T-helper 1 cell treated with Interleukin-12 subunit alpha and Interleukin-12 subunit beta and Interleukin-4 antibody, amounts not matched to agents 30 μg/mL and 1 μg/mL, for 36 hours (primary cell): ENCODE data around the gene PARD3.

Experiments
- H3K27ac Mint-ChIP-seq: one replicate; pipeline ENCODE4 v1.8.0; 2021; ENCODE audit warnings: mild to moderate bottlenecking, mixed read lengths
- H3K27me3 Mint-ChIP-seq: one replicate; pipeline ENCODE4 v1.8.0; 2021; ENCODE audit warnings: low read depth, mixed read lengths
- H3K36me3 Mint-ChIP-seq: one replicate; pipeline ENCODE4 v1.8.0; 2021; ENCODE audit warnings: low read depth, mixed read lengths
- H3K4me1 Mint-ChIP-seq: one replicate; pipeline ENCODE4 v1.8.0; 2021; ENCODE audit warnings: low read depth, mixed read lengths
- H3K4me3 Mint-ChIP-seq: one replicate; pipeline ENCODE4 v1.8.0; 2021; ENCODE audit warnings: mild to moderate bottlenecking, moderate library complexity, mixed read lengths
- H3K9me3 Mint-ChIP-seq: one replicate; pipeline ENCODE4 v1.8.0; 2021; ENCODE audit warnings: mixed read lengths

PARD3 gene

GRCh38 chr10:34479520-34480179, 335.4 kb downstream of the PARD3 start:
- H3K4me3 Mint-ChIP-seq: no peak overlapping the region
- H3K9me3 Mint-ChIP-seq: no peaks in the 10 kb centered on the region
- H3K36me3 Mint-ChIP-seq: no peaks in the 10 kb centered on the region
- no peaks in the 10 kb centered on the region for H3K27me3 Mint-ChIP-seq
- no peaks in the 10 kb centered on the region for H3K4me1 Mint-ChIP-seq
- no peak overlapping the region for H3K27ac Mint-ChIP-seq

- H3K4me3 Mint-ChIP-seq: no peak overlapping the region
- no peaks in the 10 kb centered on the region for H3K4me1 Mint-ChIP-seq
- no peaks in the 10 kb centered on the region for H3K27me3 Mint-ChIP-seq
- no peak overlapping the region for H3K27ac Mint-ChIP-seq
- H3K9me3 Mint-ChIP-seq: no peaks in the 10 kb centered on the region
- H3K36me3 Mint-ChIP-seq: no peaks in the 10 kb centered on the region
These were observed 337.8 kb downstream of the PARD3 start for GRCh38 chr10:34477249-34477648.

- Mint-ChIP-seq H3K27me3 (no peaks in the 10 kb centered on the region), H3K4me3 (no peak overlapping the region), H3K4me1 (no peaks in the 10 kb centered on the region), H3K36me3 (no peaks in the 10 kb centered on the region), H3K9me3 (no peaks in the 10 kb centered on the region), H3K27ac (no peak overlapping the region)
These were observed 338.5 kb downstream of the PARD3 start for GRCh38 chr10:34476608-34477007.

GRCh38 chr10:34475786-34476185, 339.3 kb downstream of the PARD3 start:
- no peak overlapping the region for H3K27ac Mint-ChIP-seq
- H3K4me1 Mint-ChIP-seq: no peaks in the 10 kb centered on the region
- H3K36me3 Mint-ChIP-seq: no peaks in the 10 kb centered on the region
- no peaks in the 10 kb centered on the region for H3K9me3 Mint-ChIP-seq
- H3K27me3 Mint-ChIP-seq: no peaks in the 10 kb centered on the region
- no peak overlapping the region for H3K4me3 Mint-ChIP-seq

GRCh38 chr10:34475274-34475646, 339.8 kb downstream of the PARD3 start:
- no peaks in the 10 kb centered on the region for H3K9me3 Mint-ChIP-seq
- H3K27me3 Mint-ChIP-seq: no peaks in the 10 kb centered on the region
- H3K36me3 Mint-ChIP-seq: no peaks in the 10 kb centered on the region
- H3K4me1 Mint-ChIP-seq: no peaks in the 10 kb centered on the region
- H3K4me3 Mint-ChIP-seq: no peak overlapping the region
- H3K27ac Mint-ChIP-seq: no peak overlapping the region

- Mint-ChIP-seq H3K27me3 (no peaks in the 10 kb centered on the region), H3K4me1 (no peaks in the 10 kb centered on the region), H3K9me3 (no peaks in the 10 kb centered on the region)
These were observed 340.4 kb downstream of the PARD3 start for GRCh38 chr10:34474555-34475273.

GRCh38 chr10:34474009-34474376, 341.1 kb downstream of the PARD3 start:
- Mint-ChIP-seq H3K27me3 (no peaks in the 10 kb centered on the region), H3K4me1 (no peaks in the 10 kb centered on the region), H3K4me3 (no peak overlapping the region), H3K9me3 (no peaks in the 10 kb centered on the region), H3K36me3 (no peaks in the 10 kb centered on the region), H3K27ac (no peak overlapping the region)

More at GRCh38 chr10:34474555-34475273, 340.4 kb downstream of the PARD3 start:
- Mint-ChIP-seq H3K36me3 (no peaks in the 10 kb centered on the region), H3K4me3 (no peak overlapping the region), H3K27ac (no peak overlapping the region)

GRCh38 chr10:34473174-34474008, 341.7 kb downstream of the PARD3 start:
- H3K27me3 Mint-ChIP-seq: no peaks in the 10 kb centered on the region
- no peak overlapping the region for H3K27ac Mint-ChIP-seq
- H3K9me3 Mint-ChIP-seq: no peaks in the 10 kb centered on the region
- H3K4me3 Mint-ChIP-seq: no peak overlapping the region
- H3K36me3 Mint-ChIP-seq: no peaks in the 10 kb centered on the region
- H3K4me1 Mint-ChIP-seq: no peaks in the 10 kb centered on the region

- H3K27ac Mint-ChIP-seq: no peak overlapping the region
- no peaks in the 10 kb centered on the region for H3K9me3 Mint-ChIP-seq
- H3K4me3 Mint-ChIP-seq: no peak overlapping the region
- H3K36me3 Mint-ChIP-seq: no peaks in the 10 kb centered on the region
- no peaks in the 10 kb centered on the region for H3K4me1 Mint-ChIP-seq
- no peaks in the 10 kb centered on the region for H3K27me3 Mint-ChIP-seq
These were observed 344.8 kb downstream of the PARD3 start for GRCh38 chr10:34470307-34470706.

GRCh38 chr10:34469446-34469845, 345.6 kb downstream of the PARD3 start:
- H3K9me3 Mint-ChIP-seq: no peaks in the 10 kb centered on the region
- H3K4me3 Mint-ChIP-seq: no peak overlapping the region
- no peaks in the 10 kb centered on the region for H3K36me3 Mint-ChIP-seq
- no peaks in the 10 kb centered on the region for H3K27me3 Mint-ChIP-seq
- no peaks in the 10 kb centered on the region for H3K4me1 Mint-ChIP-seq
- no peak overlapping the region for H3K27ac Mint-ChIP-seq

GRCh38 chr10:34467902-34468301, 347.2 kb downstream of the PARD3 start:
- H3K4me1 Mint-ChIP-seq: no peaks in the 10 kb centered on the region
- no peak overlapping the region for H3K27ac Mint-ChIP-seq
- no peaks in the 10 kb centered on the region for H3K9me3 Mint-ChIP-seq
- no peaks in the 10 kb centered on the region for H3K27me3 Mint-ChIP-seq
- no peaks in the 10 kb centered on the region for H3K36me3 Mint-ChIP-seq
- no peak overlapping the region for H3K4me3 Mint-ChIP-seq

- Mint-ChIP-seq H3K27ac (no peak overlapping the region), H3K9me3 (no peaks in the 10 kb centered on the region), H3K27me3 (no peaks in the 10 kb centered on the region), H3K36me3 (no peaks in the 10 kb centered on the region), H3K4me3 (no peak overlapping the region), H3K4me1 (no peaks in the 10 kb centered on the region)
These were observed 347.7 kb downstream of the PARD3 start for GRCh38 chr10:34467364-34467763.

GRCh38 chr10:34465678-34466077, 349.4 kb downstream of the PARD3 start:
- no peaks in the 10 kb centered on the region for H3K4me1 Mint-ChIP-seq
- no peaks in the 10 kb centered on the region for H3K27me3 Mint-ChIP-seq
- no peaks in the 10 kb centered on the region for H3K36me3 Mint-ChIP-seq
- no peaks in the 10 kb centered on the region for H3K9me3 Mint-ChIP-seq
- no peak overlapping the region for H3K27ac Mint-ChIP-seq
- H3K4me3 Mint-ChIP-seq: no peak overlapping the region

- Mint-ChIP-seq H3K27me3 (no peaks in the 10 kb centered on the region), H3K4me3 (no peak overlapping the region), H3K36me3 (no peaks in the 10 kb centered on the region), H3K9me3 (no peaks in the 10 kb centered on the region), H3K4me1 (no peaks in the 10 kb centered on the region), H3K27ac (no peak overlapping the region)
These were observed 350.5 kb downstream of the PARD3 start for GRCh38 chr10:34464591-34464990.

- Mint-ChIP-seq H3K36me3 (no peaks in the 10 kb centered on the region), H3K4me1 (no peaks in the 10 kb centered on the region), H3K9me3 (no peaks in the 10 kb centered on the region), H3K4me3 (no peak overlapping the region), H3K27me3 (no peaks in the 10 kb centered on the region), H3K27ac (no peak overlapping the region)
These were observed 351.1 kb downstream of the PARD3 start for GRCh38 chr10:34464000-34464399.
